ENCODE data around the gene NBPF3.

DNA sequence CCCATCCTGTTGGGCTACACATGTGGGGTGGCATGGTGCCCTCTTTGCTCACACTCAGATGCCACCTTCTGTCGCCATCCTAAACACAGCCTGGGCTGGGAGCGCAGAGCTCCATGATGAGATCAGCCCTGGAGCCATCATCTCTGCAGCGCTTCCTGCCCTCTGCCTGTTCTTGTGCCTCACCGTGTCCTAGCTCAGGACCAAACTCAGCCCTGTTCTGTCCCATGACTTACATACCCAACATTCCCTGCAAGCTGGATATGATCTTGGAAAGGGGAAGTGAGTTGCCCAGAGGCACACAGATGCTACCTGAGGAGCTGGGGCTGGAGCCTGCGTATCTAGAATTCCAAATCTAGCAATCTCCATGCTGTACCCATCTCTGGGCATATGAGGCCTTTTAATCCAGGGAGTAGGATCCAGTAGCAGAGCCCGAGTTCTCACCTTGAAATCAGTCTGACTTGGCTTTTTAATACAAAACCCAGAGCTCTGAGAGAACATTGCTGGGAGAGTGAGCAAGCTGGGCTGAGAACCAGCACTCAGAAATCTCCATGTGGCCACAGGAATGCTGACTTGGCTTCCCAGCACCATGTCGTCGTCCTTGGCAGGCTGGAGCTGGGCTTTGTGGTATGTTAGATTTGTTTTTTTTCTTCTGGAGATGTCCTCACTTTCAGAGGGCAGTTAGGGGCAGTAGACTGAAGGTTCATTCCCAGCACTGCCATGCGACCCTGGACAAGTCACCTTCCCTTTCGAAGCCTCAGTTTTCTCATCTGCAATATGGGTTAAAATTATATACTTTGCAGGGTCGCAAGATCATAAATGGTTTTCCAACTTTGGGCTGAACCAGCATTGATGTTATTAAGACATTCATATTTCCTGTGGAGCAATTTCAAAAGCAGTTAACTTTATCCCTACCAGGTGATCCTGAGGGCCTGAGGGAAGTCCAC is 71.9 kb downstream of the NBPF3 start:
- TF ChIP-seq POLR2A (IDR thresholded peaks at IDR 0.05) (no peak), CTCF (IDR thresholded peaks at IDR 0.05) (no peak)
